ENCODE measurements around the gene SLC27A1. TPM values are rescaled to one million over a fixed set of nuclear protein-coding genes. Genes with fewer than 3 reads are reported as not detected.
A peak's percentile ranks its signal among the peaks of the same experiment; 100 is the strongest.

The SLC27A1 gene
- total RNA-seq, 1 donor from 2014 or later, result 9.5 TPM

GRCh38 chr19:17553256-17553655 is 82.9 kb downstream of the SLC27A1 start:
- Histone ChIP-seq H3K4me2 (ENCODE audit: low read length) (peak overlapping the region; percentile 40), H3K27me3 (ENCODE audit: insufficient read depth, low read length) (no peaks in the 10 kb centered on the region), H4K20me1 (ENCODE audit: insufficient read depth, low read length) (no peaks in the 10 kb centered on the region), H3K79me2 (ENCODE audit: insufficient read depth, low read length) (peaks cover 23% of the 10 kb centered on the region), H2AFZ (ENCODE audit: low read depth, low read length) (peak overlapping the region; percentile 15), H3K9me3 (ENCODE audit: insufficient read depth, low read depth, low read length) (no peaks in the 10 kb centered on the region), H3K27ac (ENCODE audit: low read depth, low read length) (no peak overlapping the region), H3K36me3 (ENCODE audit: insufficient read depth, low read length) (peaks cover 2% of the 10 kb centered on the region), H3K4me3 (ENCODE audit: insufficient read depth, low read depth, low read length) (no peak overlapping the region), H3K9ac (ENCODE audit: low read length) (peak overlapping the region; percentile 17), H3K4me1 (ENCODE audit: insufficient read depth, low read length) (peaks cover 4% of the 10 kb centered on the region)
- no peak for TF ChIP-seq EZH2 (IDR thresholded peaks at IDR 0.05; ENCODE audit: insufficient read depth, low read length)
- TF ChIP-seq CTCF (IDR thresholded peaks at IDR 0.05; ENCODE audit: insufficient read depth, low read depth, low read length), result no peak
- no peaks in the 10 kb centered on the region for H3K36me3 Mint-ChIP-seq (ENCODE audit: low read depth, unreplicated experiment)
- H3K9me3 Mint-ChIP-seq (ENCODE audit: unreplicated experiment), result no peaks in the 10 kb centered on the region
- DNase-seq (ENCODE audit: low read depth) (peak; percentile 91), FAIRE-seq (no peak)
- H3K4me3 Mint-ChIP-seq (ENCODE audit: unreplicated experiment), result no peak overlapping the region
- H3K27me3 Mint-ChIP-seq (ENCODE audit: low read depth, unreplicated experiment), result peaks cover 6% of the 10 kb centered on the region
- H3K27ac Mint-ChIP-seq (ENCODE audit: unreplicated experiment), result peak overlapping the region; percentile 72
- H3K4me1 Mint-ChIP-seq (ENCODE audit: low read depth, unreplicated experiment), result peaks cover 5% of the 10 kb centered on the region

- H3K4me1 ChIP-seq (ENCODE audit: insufficient read depth, low read length), result peaks cover 15% of the 10 kb centered on the region
- peak overlapping the region; percentile 93 for H3K9ac ChIP-seq (ENCODE audit: low read length)
- Mint-ChIP-seq H3K27ac (ENCODE audit: unreplicated experiment) (no peak overlapping the region), H3K36me3 (ENCODE audit: low read depth, unreplicated experiment) (peaks cover 3% of the 10 kb centered on the region), H3K4me1 (ENCODE audit: low read depth, unreplicated experiment) (peaks cover 8% of the 10 kb centered on the region), H3K9me3 (ENCODE audit: unreplicated experiment) (no peaks in the 10 kb centered on the region), H3K27me3 (ENCODE audit: low read depth, unreplicated experiment) (no peaks in the 10 kb centered on the region), H3K4me3 (ENCODE audit: unreplicated experiment) (peak overlapping the region; percentile 78)
- TF ChIP-seq CTCF (IDR thresholded peaks at IDR 0.05; ENCODE audit: insufficient read depth, low read depth, low read length) (no peak), EZH2 (IDR thresholded peaks at IDR 0.05; ENCODE audit: insufficient read depth, low read length) (no peak)
- no peak for DNase-seq (ENCODE audit: low read depth)
- FAIRE-seq, result no peak
- no peaks in the 10 kb centered on the region for H3K27me3 ChIP-seq (ENCODE audit: insufficient read depth, low read length)
- H3K36me3 ChIP-seq (ENCODE audit: insufficient read depth, low read length), result peaks cover 8% of the 10 kb centered on the region
- H3K9me3 ChIP-seq (ENCODE audit: insufficient read depth, low read depth, low read length), result no peaks in the 10 kb centered on the region
- H3K4me2 ChIP-seq (ENCODE audit: low read length), result peak overlapping the region; percentile 86
- peak overlapping the region; percentile 93 for H2AFZ ChIP-seq (ENCODE audit: low read depth, low read length)
- H3K79me2 ChIP-seq (ENCODE audit: insufficient read depth, low read length), result peaks cover 26% of the 10 kb centered on the region
- peak overlapping the region; percentile 88 for H3K4me3 ChIP-seq (ENCODE audit: insufficient read depth, low read depth, low read length)
- peak overlapping the region; percentile 22 for H3K27ac ChIP-seq (ENCODE audit: low read depth, low read length)
- peaks cover 3% of the 10 kb centered on the region for H4K20me1 ChIP-seq (ENCODE audit: insufficient read depth, low read length)
Measured at GRCh38 chr19:17554968-17555479, 84.7 kb downstream of the SLC27A1 start.

- Mint-ChIP-seq H3K27ac (ENCODE audit: unreplicated experiment) (peak within 1 kb of the TSS; percentile 81), H3K36me3 (ENCODE audit: low read depth, unreplicated experiment) (peaks cover 8% of the 10 kb centered on the region), H3K4me3 (ENCODE audit: unreplicated experiment) (peak within 1 kb of the TSS; percentile 86), H3K9me3 (ENCODE audit: unreplicated experiment) (no peaks in the 10 kb centered on the region), H3K27me3 (ENCODE audit: low read depth, unreplicated experiment) (no peaks in the 10 kb centered on the region), H3K4me1 (ENCODE audit: low read depth, unreplicated experiment) (peaks cover 10% of the 10 kb centered on the region)
- Histone ChIP-seq H3K4me2 (ENCODE audit: low read length) (peak within 1 kb of the TSS; percentile 86), H3K79me2 (ENCODE audit: insufficient read depth, low read length) (peaks cover 26% of the 10 kb centered on the region), H3K9ac (ENCODE audit: low read length) (peak within 1 kb of the TSS; percentile 93), H3K27ac (ENCODE audit: low read depth, low read length) (peak within 1 kb of the TSS; percentile 75), H2AFZ (ENCODE audit: low read depth, low read length) (peak within 1 kb of the TSS; percentile 93), H3K27me3 (ENCODE audit: insufficient read depth, low read length) (no peaks in the 10 kb centered on the region), H3K9me3 (ENCODE audit: insufficient read depth, low read depth, low read length) (no peaks in the 10 kb centered on the region), H3K4me3 (ENCODE audit: insufficient read depth, low read depth, low read length) (peak within 1 kb of the TSS; percentile 88), H3K4me1 (ENCODE audit: insufficient read depth, low read length) (peaks cover 18% of the 10 kb centered on the region), H3K36me3 (ENCODE audit: insufficient read depth, low read length) (peaks cover 8% of the 10 kb centered on the region), H4K20me1 (ENCODE audit: insufficient read depth, low read length) (peaks cover 3% of the 10 kb centered on the region)
- TF ChIP-seq EZH2 (IDR thresholded peaks at IDR 0.05; ENCODE audit: insufficient read depth, low read length) (no peak), CTCF (IDR thresholded peaks at IDR 0.05; ENCODE audit: insufficient read depth, low read depth, low read length) (no peak)
- DNase-seq (ENCODE audit: low read depth) (peak; percentile 82), FAIRE-seq (no peak)
Measured at GRCh38 chr19:17555480-17555928, 85.2 kb downstream of the SLC27A1 start, which contains the start of gene COLGALT1. Gene COLGALT1, plus strand, starts transcription at chr19:17555649. Its CDS starts 65 bp downstream, at chr19:17555714.
